HG02938 (cell line): Measurements from ENCODE around the gene CNKSR3.

Source experiments
- ATAC-seq: cut with Tn5 transposase; IDR thresholded peaks from one replicate; pipeline ENCODE4 v1.9.1; 2021; ENCODE audit warnings: mild to moderate bottlenecking, moderate library complexity; ENCODE audit not compliant: unreplicated experiment

CNKSR3 gene

GRCh38 chr6:154481521-154482013 is 28.9 kb downstream of the CNKSR3 start:
- ATAC-seq: no peak

- ATAC-seq: no peak
Measured at GRCh38 chr6:154479771-154480639, 30.5 kb downstream of the CNKSR3 start.

- ATAC-seq: no peak
Measured at GRCh38 chr6:154479351-154479769, 31.1 kb downstream of the CNKSR3 start.

GRCh38 chr6:154478701-154479060 is 31.8 kb downstream of the CNKSR3 start:
- ATAC-seq: no peak

- no peak for ATAC-seq
Measured at GRCh38 chr6:154478021-154478700, 32.3 kb downstream of the CNKSR3 start.

GRCh38 chr6:154476494-154476893 is 34.0 kb downstream of the CNKSR3 start:
- ATAC-seq: no peak

- no peak for ATAC-seq
Measured at GRCh38 chr6:154474648-154475428, 35.6 kb downstream of the CNKSR3 start.

GRCh38 chr6:154473324-154473723 is 37.2 kb downstream of the CNKSR3 start:
- no peak for ATAC-seq

- ATAC-seq: no peak
Measured at GRCh38 chr6:154471609-154472362, 38.7 kb downstream of the CNKSR3 start.

GRCh38 chr6:154469306-154469935 is 41.1 kb downstream of the CNKSR3 start:
- no peak for ATAC-seq

GRCh38 chr6:154468760-154469159 is 41.7 kb downstream of the CNKSR3 start:
- ATAC-seq: no peak

GRCh38 chr6:154466971-154467679 is 43.4 kb downstream of the CNKSR3 start:
- ATAC-seq: no peak

- no peak for ATAC-seq
Measured at GRCh38 chr6:154466139-154466538, 44.3 kb downstream of the CNKSR3 start.

GRCh38 chr6:154463573-154464419 is 46.7 kb downstream of the CNKSR3 start:
- no peak for ATAC-seq

GRCh38 chr6:154462425-154462824 is 48.1 kb downstream of the CNKSR3 start:
- ATAC-seq: no peak

- no peak for ATAC-seq
Measured at GRCh38 chr6:154461348-154461747, 49.1 kb downstream of the CNKSR3 start.

GRCh38 chr6:154460306-154461071 is 50.0 kb downstream of the CNKSR3 start:
- ATAC-seq: no peak

GRCh38 chr6:154459513-154459912 is 51.0 kb downstream of the CNKSR3 start:
- ATAC-seq: no peak
